Measurements from ENCODE around the gene MMP2.

MMP2 gene

DNA sequence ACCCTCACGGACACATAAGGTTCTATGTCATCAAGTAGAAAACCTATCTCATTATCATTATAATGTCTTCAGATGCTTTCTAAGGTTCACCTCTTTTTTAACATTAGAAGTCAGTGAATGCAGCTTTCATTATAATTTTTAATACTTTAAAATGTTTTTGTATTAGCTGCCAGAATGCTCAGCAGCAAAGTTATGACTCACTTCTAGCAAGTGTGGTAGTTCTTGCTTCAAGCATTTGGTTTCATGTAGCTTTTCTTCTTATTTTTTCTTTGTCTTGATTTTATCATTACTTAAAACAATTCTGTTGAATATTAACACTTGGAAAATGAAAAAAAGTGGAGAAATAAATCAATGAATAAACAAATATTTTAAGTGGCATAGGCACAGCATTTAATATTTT lies 53.2 kb downstream of the MMP2 start:
- H3K4me1 ChIP-seq (ENCODE audit: control insufficient read depth, insufficient read depth, low read length) = no peaks in the 10 kb centered on the region
- no peaks in the 10 kb centered on the region for H3K9me3 ChIP-seq (ENCODE audit: control insufficient read depth, insufficient read depth, low read length)
- H3K36me3 ChIP-seq (ENCODE audit: control insufficient read depth, insufficient read depth, low read length) = no peaks in the 10 kb centered on the region
- no peak overlapping the region for H3K4me3 ChIP-seq (ENCODE audit: low read depth, low read length)
- no peaks in the 10 kb centered on the region for H3K27me3 ChIP-seq (ENCODE audit: control insufficient read depth, insufficient read depth, low read length)
- no peak overlapping the region for H3K9ac ChIP-seq (ENCODE audit: low read depth, low read length)

DNA sequence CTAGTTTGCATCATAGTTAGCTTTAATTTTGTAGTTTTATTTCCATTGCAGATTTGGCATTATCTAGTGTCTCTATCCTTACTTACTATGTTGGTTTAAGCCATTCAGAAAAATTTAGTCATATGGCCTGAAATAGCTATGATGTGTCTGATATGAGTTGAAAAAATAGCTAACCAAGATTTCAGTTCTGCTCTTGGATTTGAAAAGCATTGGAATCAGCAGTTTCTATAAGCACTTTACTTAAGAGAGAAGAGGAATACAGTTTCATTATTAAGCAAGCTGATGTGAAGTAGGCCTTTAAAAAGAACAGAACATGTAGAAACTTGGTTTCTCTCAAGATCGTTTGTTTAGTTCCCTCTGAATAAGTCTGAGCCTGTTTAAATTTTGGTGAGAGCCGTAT lies 55.8 kb downstream of the MMP2 start:
- Histone ChIP-seq H3K4me3 (ENCODE audit: low read depth, low read length) (no peak overlapping the region), H3K4me1 (ENCODE audit: control insufficient read depth, insufficient read depth, low read length) (no peaks in the 10 kb centered on the region), H3K27me3 (ENCODE audit: control insufficient read depth, insufficient read depth, low read length) (no peaks in the 10 kb centered on the region), H3K9ac (ENCODE audit: low read depth, low read length) (no peak overlapping the region), H3K9me3 (ENCODE audit: control insufficient read depth, insufficient read depth, low read length) (no peaks in the 10 kb centered on the region), H3K36me3 (ENCODE audit: control insufficient read depth, insufficient read depth, low read length) (no peaks in the 10 kb centered on the region)

DNA sequence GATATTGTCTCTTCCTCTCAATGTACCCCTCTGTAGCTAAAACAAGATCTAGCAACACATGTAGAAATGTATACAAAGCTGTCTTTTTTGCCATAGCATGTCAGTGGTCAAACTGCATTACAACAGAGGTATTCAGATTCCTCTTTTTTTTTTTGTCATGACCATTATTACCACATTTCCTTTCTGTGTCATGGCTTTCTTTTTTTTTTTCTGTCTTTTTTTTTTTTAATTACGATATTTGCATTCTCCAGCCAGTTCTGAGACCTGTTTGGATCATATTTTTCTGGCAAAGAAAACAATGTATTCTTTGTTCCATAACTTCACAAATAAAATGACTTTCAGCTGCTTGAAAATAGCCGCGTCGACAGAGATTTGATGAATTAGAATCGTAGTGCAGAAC lies 60.1 kb downstream of the MMP2 start:
- Histone ChIP-seq H3K4me1 (ENCODE audit: control insufficient read depth, insufficient read depth, low read length) (no peaks in the 10 kb centered on the region), H3K4me3 (ENCODE audit: low read depth, low read length) (no peak overlapping the region), H3K27me3 (ENCODE audit: control insufficient read depth, insufficient read depth, low read length) (no peaks in the 10 kb centered on the region), H3K36me3 (ENCODE audit: control insufficient read depth, insufficient read depth, low read length) (no peaks in the 10 kb centered on the region), H3K9ac (ENCODE audit: low read depth, low read length) (no peak overlapping the region), H3K9me3 (ENCODE audit: control insufficient read depth, insufficient read depth, low read length) (no peaks in the 10 kb centered on the region)

DNA sequence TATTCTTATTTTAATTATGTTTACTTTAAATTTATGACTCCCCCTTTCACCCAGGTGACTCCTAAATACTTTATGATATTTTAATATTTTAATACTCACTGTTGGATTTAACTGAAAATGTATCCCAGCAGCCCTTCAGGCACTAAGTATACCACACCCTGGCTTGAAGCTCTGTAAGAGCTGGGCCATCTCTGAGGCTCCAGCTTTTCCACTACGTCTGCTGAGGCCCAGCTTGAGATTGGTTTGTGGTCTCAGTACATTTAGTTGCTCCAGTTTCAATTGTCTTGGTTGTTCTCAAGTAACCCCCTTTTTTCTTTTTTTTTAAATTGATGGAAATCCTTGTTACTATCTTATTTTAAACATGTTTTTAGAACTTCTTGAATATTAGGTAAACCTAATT lies 60.5 kb downstream of the MMP2 start:
- no peaks in the 10 kb centered on the region for H3K36me3 ChIP-seq (ENCODE audit: control insufficient read depth, insufficient read depth, low read length)
- H3K4me3 ChIP-seq (ENCODE audit: low read depth, low read length) = no peak overlapping the region
- no peak overlapping the region for H3K9ac ChIP-seq (ENCODE audit: low read depth, low read length)
- no peaks in the 10 kb centered on the region for H3K27me3 ChIP-seq (ENCODE audit: control insufficient read depth, insufficient read depth, low read length)
- no peaks in the 10 kb centered on the region for H3K4me1 ChIP-seq (ENCODE audit: control insufficient read depth, insufficient read depth, low read length)
- H3K9me3 ChIP-seq (ENCODE audit: control insufficient read depth, insufficient read depth, low read length) = no peaks in the 10 kb centered on the region

DNA sequence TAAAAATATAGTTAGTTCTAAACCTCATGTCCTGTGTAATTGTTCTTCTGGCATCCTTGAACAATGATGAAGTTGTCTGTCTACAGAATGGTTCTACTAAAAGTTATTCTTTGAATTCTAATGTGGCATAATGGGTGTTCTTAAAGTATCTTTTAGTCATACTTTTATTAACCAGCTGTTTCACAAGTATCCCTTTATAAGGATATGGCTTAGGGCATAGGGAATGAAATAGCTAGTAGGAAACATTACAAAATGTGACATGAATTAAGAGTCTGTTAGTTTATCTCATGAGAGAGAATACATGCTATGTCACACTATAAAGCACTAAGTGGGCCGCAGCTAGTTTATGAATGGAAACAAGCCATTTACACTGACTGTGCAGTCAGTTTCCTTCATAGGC lies 61.2 kb downstream of the MMP2 start:
- Histone ChIP-seq H3K4me1 (ENCODE audit: control insufficient read depth, insufficient read depth, low read length) (no peaks in the 10 kb centered on the region), H3K9ac (ENCODE audit: low read depth, low read length) (no peak overlapping the region), H3K9me3 (ENCODE audit: control insufficient read depth, insufficient read depth, low read length) (no peaks in the 10 kb centered on the region), H3K36me3 (ENCODE audit: control insufficient read depth, insufficient read depth, low read length) (no peaks in the 10 kb centered on the region), H3K27me3 (ENCODE audit: control insufficient read depth, insufficient read depth, low read length) (no peaks in the 10 kb centered on the region), H3K4me3 (ENCODE audit: low read depth, low read length) (no peak overlapping the region)

DNA sequence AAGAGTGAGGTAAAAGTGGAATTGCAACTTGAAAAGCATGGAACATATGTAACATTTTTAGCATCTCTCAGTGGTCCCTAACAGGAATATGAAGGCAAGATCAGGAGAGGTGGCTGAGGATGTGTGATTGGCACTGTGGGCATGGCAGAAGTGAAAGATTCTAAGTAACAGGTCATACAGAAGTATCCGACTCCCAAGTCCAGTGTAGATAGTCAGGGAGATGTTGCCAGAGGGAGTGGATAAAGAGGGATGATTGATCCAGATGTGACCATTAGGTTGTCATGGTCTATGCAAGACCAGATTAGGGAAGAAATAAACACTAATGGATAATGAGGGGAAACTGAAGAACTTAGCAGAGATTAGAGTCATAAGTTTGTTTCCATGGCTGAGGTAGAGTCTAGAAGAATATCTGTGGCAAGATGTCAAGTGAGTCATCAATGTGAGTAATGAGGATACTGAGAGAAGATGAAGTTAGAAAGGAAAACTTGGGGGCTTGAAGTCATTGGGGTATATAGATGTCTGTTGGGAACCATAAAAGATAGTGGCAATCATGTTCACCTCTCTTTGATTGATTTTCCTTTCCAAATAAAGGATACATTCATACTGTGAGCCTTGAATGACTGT lies 63.6 kb downstream of the MMP2 start:
- H3K27me3 ChIP-seq (ENCODE audit: control insufficient read depth, insufficient read depth, low read length) = no peaks in the 10 kb centered on the region
- H3K9me3 ChIP-seq (ENCODE audit: control insufficient read depth, insufficient read depth, low read length) = no peaks in the 10 kb centered on the region
- H3K9ac ChIP-seq (ENCODE audit: low read depth, low read length) = no peak overlapping the region
- no peaks in the 10 kb centered on the region for H3K4me1 ChIP-seq (ENCODE audit: control insufficient read depth, insufficient read depth, low read length)
- no peaks in the 10 kb centered on the region for H3K36me3 ChIP-seq (ENCODE audit: control insufficient read depth, insufficient read depth, low read length)
- no peak overlapping the region for H3K4me3 ChIP-seq (ENCODE audit: low read depth, low read length)

DNA sequence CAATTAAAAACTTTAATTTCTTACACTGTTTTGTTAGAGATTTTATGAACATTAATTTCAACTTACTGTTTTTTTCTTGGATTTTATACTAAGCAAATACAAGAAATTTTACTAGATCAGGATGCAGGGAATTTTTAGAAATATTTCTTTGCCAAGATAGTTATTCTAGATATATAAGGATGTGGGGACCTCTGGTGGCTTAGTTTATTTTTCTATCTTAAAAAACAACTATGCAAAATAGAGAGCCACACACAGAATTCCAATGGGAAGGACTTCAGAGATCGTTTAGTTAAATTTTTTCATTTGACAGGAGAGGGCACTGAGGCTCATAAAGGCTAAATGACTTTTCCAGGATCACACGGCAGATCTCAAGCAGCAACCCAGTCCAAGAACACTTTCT lies 64.5 kb downstream of the MMP2 start:
- Histone ChIP-seq H3K36me3 (ENCODE audit: control insufficient read depth, insufficient read depth, low read length) (no peaks in the 10 kb centered on the region), H3K4me1 (ENCODE audit: control insufficient read depth, insufficient read depth, low read length) (no peaks in the 10 kb centered on the region), H3K9me3 (ENCODE audit: control insufficient read depth, insufficient read depth, low read length) (no peaks in the 10 kb centered on the region), H3K4me3 (ENCODE audit: low read depth, low read length) (no peak overlapping the region), H3K27me3 (ENCODE audit: control insufficient read depth, insufficient read depth, low read length) (no peaks in the 10 kb centered on the region), H3K9ac (ENCODE audit: low read depth, low read length) (no peak overlapping the region)

DNA sequence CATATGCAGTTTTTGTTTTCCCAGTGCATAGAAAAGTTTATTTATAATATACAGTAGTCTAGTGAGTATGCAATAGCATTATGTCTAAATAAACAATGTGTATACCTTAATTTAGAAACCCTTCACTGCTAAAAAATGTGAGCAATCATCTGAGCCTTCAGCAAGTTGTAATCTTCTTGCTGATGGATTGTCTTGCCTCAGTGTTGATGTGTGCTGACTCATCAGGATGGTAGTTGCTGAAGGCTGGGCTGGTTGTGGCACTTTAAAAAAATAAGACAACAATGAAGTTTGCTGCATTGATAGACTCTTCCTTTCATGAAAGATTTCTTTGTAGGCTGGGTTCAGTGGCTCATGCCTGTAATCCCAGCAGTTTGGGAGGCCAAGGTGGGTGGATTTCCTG lies 73.6 kb downstream of the MMP2 start:
- Histone ChIP-seq H3K4me3 (ENCODE audit: low read depth, low read length) (no peak overlapping the region), H3K9ac (ENCODE audit: low read depth, low read length) (no peak overlapping the region), H3K9me3 (ENCODE audit: control insufficient read depth, insufficient read depth, low read length) (no peaks in the 10 kb centered on the region), H3K36me3 (ENCODE audit: control insufficient read depth, insufficient read depth, low read length) (no peaks in the 10 kb centered on the region), H3K27me3 (ENCODE audit: control insufficient read depth, insufficient read depth, low read length) (no peaks in the 10 kb centered on the region), H3K4me1 (ENCODE audit: control insufficient read depth, insufficient read depth, low read length) (no peaks in the 10 kb centered on the region)

DNA sequence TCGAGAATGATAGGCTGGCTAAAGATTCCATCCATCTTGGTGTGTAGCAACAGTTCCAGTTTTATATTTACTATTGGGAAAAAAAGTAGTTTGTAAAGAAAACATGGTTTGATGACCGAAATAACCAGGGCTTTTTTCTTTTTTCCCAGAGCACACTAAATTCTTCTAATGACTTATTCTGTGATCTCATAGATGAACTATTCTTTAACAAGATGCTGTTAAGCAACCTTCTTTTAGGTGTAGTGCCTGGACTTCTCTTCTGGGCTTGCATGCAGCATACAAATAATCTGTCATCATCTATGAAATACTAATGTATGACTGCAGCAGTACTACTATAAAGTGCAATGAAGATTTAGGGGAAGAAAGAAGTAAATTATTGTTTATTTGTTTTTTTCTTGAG lies 76.4 kb downstream of the MMP2 start:
- Histone ChIP-seq H3K27me3 (ENCODE audit: control insufficient read depth, insufficient read depth, low read length) (no peaks in the 10 kb centered on the region), H3K4me3 (ENCODE audit: low read depth, low read length) (no peak overlapping the region), H3K9ac (ENCODE audit: low read depth, low read length) (no peak overlapping the region), H3K9me3 (ENCODE audit: control insufficient read depth, insufficient read depth, low read length) (no peaks in the 10 kb centered on the region), H3K36me3 (ENCODE audit: control insufficient read depth, insufficient read depth, low read length) (no peaks in the 10 kb centered on the region), H3K4me1 (ENCODE audit: control insufficient read depth, insufficient read depth, low read length) (no peaks in the 10 kb centered on the region)

Data from iPS-15b (cell line).